ENCODE results near the gene PCDHA4. TPM values are rescaled to one million over a fixed set of nuclear protein-coding genes. Genes with fewer than 3 reads are reported as not detected.
"Not testable (repeated sequence)": the region's sequence is repeated elsewhere in the genome, so short reads cannot be mapped to it uniquely, and the experiment has no call there.

Gene PCDHA4
- total RNA-seq, 4 donors from 2014 or later: 0.21 to 0.62 (median 0.54) TPM

DNA sequence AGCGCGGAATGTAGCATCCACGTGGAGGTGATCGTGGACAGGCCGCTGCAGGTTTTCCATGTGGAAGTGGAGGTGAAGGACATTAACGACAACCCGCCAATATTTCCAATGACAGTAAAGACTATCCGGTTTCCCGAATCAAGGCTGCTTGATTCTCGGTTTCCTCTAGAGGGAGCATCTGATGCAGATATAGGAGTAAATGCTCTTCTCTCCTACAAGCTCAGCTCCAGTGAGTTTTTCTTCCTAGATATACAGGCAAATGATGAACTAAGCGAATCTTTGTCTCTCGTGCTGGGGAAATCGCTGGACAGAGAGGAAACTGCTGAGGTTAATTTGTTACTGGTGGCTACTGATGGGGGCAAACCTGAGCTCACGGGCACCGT is 11.6 kb upstream of the PCDHA4 start:
- no peak overlapping the region for H3K4me3 ChIP-seq
- no peak overlapping the region for H3K27ac ChIP-seq
- peaks cover 15% of the 10 kb centered on the region for H3K9me3 ChIP-seq
- no peaks in the 10 kb centered on the region for H3K36me3 ChIP-seq
- TF ChIP-seq POLR2AphosphoS5 (IDR thresholded peaks at IDR 0.05): no peak
- TF ChIP-seq POLR2A (IDR thresholded peaks at IDR 0.05): no peak
- TF ChIP-seq, protein P1, sequence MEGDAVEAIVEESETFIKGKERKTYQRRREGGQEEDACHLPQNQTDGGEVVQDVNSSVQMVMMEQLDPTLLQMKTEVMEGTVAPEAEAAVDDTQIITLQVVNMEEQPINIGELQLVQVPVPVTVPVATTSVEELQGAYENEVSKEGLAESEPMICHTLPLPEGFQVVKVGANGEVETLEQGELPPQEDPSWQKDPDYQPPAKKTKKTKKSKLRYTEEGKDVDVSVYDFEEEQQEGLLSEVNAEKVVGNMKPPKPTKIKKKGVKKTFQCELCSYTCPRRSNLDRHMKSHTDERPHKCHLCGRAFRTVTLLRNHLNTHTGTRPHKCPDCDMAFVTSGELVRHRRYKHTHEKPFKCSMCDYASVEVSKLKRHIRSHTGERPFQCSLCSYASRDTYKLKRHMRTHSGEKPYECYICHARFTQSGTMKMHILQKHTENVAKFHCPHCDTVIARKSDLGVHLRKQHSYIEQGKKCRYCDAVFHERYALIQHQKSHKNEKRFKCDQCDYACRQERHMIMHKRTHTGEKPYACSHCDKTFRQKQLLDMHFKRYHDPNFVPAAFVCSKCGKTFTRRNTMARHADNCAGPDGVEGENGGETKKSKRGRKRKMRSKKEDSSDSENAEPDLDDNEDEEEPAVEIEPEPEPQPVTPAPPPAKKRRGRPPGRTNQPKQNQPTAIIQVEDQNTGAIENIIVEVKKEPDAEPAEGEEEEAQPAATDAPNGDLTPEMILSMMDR (IDR thresholded peaks at IDR 0.05): no peak
- no peak for TF ChIP-seq EP300 (IDR thresholded peaks at IDR 0.05)
- H3K4me1 ChIP-seq: no peaks in the 10 kb centered on the region
- peaks cover 3% of the 10 kb centered on the region for H3K27me3 ChIP-seq
- DNase-seq (ENCODE audit: low spot score in 2 of 2): no peak
- WGBS: 22% methylated on average over 15 of the region's 15 CpGs

DNA sequence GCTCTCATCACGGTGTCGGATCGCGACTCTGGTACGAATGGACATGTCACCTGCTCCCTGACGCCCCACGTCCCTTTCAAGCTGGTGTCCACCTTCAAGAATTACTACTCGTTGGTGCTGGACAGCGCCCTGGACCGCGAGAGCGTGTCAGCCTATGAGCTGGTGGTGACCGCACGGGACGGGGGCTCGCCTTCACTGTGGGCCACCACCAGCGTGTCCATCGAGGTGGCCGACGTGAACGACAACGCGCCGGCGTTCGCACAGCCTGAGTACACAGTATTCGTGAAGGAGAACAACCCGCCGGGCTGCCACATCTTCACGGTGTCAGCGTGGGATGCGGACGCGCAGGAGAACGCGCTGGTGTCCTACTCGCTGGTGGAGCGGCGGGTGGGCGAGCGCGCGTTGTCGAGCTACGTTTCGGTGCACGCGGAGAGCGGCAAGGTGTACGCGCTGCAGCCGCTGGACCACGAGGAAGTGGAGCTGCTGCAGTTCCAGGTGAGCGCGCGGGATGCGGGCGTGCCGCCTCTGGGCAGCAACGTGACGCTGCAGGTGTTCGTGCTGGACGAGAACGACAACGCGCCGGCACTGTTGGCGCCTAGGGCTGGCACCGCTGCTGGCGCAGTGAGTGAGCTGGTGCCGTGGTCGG is 10.7 kb upstream of the PCDHA4 start:
- H3K4me3 ChIP-seq; DNase-seq (ENCODE audit: low spot score in 2 of 2); H3K4me1 ChIP-seq; H3K27ac ChIP-seq; H3K36me3 ChIP-seq; H3K27me3 ChIP-seq: not testable (repeated sequence)
- 65% methylated on average over 63 of the region's 72 CpGs for WGBS
- peaks cover 17% of the 10 kb centered on the region for H3K9me3 ChIP-seq

DNA sequence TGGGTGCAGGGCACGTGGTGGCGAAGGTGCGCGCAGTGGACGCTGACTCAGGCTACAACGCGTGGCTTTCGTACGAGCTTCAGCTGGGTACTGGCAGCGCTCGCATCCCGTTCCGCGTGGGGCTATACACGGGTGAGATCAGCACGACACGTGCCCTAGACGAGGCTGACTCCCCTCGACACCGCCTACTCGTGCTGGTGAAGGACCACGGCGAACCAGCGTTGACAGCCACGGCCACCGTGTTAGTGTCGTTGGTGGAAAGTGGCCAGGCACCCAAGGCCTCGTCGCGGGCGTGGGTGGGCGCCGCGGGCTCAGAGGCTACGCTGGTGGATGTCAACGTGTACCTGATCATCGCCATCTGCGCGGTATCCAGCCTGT is 10.2 kb upstream of the PCDHA4 start:
- peaks cover 3% of the 10 kb centered on the region for H3K27me3 ChIP-seq
- no peak overlapping the region for H3K27ac ChIP-seq
- TF ChIP-seq POLR2AphosphoS5 (IDR thresholded peaks at IDR 0.05) (no peak), POLR2A (IDR thresholded peaks at IDR 0.05) (no peak), EP300 (IDR thresholded peaks at IDR 0.05) (no peak)
- TF ChIP-seq, protein P1 (IDR thresholded peaks at IDR 0.05): no peak
- H3K36me3 ChIP-seq: no peaks in the 10 kb centered on the region
- peaks cover 22% of the 10 kb centered on the region for H3K9me3 ChIP-seq
- no peak for DNase-seq (ENCODE audit: low spot score in 2 of 2)
- H3K4me3 ChIP-seq: no peak overlapping the region
- 57% methylated on average over 3 of the region's 39 CpGs for WGBS
- H3K4me1 ChIP-seq: no peaks in the 10 kb centered on the region

DNA sequence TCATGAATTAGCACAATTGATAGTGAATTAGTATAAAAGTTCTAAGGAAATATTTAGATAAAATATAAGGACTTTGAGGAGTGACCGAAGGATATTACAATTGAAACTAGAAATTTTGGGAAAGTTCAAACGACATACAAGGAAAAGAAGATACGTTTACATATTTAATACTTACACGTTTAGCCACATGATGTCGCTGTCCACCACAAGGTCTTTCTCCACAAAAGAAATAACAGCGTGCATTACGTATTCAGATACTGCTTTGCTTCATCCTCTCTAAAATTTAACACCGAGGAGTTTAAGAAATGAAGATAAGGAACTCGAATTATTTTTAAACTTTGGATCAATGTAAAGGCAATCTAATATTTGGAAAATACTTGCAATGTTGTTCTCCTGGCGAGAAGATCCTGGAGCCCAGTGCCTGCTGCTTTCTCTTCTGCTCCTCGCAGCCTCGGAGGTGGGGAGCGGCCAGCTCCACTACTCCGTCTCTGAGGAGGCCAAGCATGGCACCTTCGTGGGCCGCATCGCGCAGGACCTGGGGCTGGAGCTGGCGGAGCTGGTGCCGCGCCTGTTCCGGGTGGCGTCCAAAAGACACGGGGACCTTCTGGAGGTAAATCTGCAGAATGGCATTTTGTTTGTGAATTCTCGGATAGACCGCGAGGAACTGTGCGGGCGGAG is 5.9 kb upstream of the PCDHA4 start, which contains the start of gene PCDHA3:
PCDHA3 (plus strand) TSS at position 242 of the 678 bp plus-strand sequence.
- H3K4me1 ChIP-seq: no peaks in the 10 kb centered on the region
- H3K36me3 ChIP-seq: no peaks in the 10 kb centered on the region
- peaks cover 30% of the 10 kb centered on the region for H3K9me3 ChIP-seq
- no peaks in the 10 kb centered on the region for H3K27me3 ChIP-seq
- H3K4me3 ChIP-seq: peak within 1 kb of the TSS; percentile 26
- no peak for DNase-seq (ENCODE audit: low spot score in 2 of 2)
- H3K27ac ChIP-seq: no peak within 1 kb of the TSS
- WGBS: 22% methylated on average over 29 of the region's 29 CpGs
- TF ChIP-seq POLR2A (IDR thresholded peaks at IDR 0.05): no peak
- TF ChIP-seq, protein P1 (IDR thresholded peaks at IDR 0.05): no peak
- no peak for TF ChIP-seq POLR2AphosphoS5 (IDR thresholded peaks at IDR 0.05)
- no peak for TF ChIP-seq EP300 (IDR thresholded peaks at IDR 0.05)

DNA sequence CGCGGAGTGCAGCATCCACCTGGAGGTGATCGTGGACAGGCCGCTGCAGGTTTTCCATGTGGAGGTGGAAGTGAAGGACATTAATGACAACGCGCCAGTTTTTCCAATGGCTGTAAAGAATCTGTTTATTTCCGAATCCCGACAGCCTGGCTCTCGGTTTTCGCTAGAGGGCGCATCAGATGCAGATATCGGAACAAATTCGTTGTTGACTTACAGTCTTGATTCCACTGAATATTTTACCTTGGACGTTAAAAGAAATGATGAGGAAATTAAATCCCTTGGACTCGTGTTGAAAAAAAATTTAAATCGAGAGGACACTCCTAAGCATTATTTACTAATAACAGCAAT is 5.4 kb upstream of the PCDHA4 start:
- no peaks in the 10 kb centered on the region for H3K4me1 ChIP-seq
- DNase-seq (ENCODE audit: low spot score in 2 of 2): no peak
- H3K4me3 ChIP-seq: peak overlapping the region; percentile 26
- peaks cover 28% of the 10 kb centered on the region for H3K9me3 ChIP-seq
- 22% methylated on average over 16 of the region's 16 CpGs for WGBS
- TF ChIP-seq, protein P1 (IDR thresholded peaks at IDR 0.05): no peak
- TF ChIP-seq POLR2AphosphoS5 (IDR thresholded peaks at IDR 0.05) (no peak), EP300 (IDR thresholded peaks at IDR 0.05) (no peak), POLR2A (IDR thresholded peaks at IDR 0.05) (no peak)
- no peaks in the 10 kb centered on the region for H3K36me3 ChIP-seq
- H3K27me3 ChIP-seq: no peaks in the 10 kb centered on the region
- no peak overlapping the region for H3K27ac ChIP-seq

DNA sequence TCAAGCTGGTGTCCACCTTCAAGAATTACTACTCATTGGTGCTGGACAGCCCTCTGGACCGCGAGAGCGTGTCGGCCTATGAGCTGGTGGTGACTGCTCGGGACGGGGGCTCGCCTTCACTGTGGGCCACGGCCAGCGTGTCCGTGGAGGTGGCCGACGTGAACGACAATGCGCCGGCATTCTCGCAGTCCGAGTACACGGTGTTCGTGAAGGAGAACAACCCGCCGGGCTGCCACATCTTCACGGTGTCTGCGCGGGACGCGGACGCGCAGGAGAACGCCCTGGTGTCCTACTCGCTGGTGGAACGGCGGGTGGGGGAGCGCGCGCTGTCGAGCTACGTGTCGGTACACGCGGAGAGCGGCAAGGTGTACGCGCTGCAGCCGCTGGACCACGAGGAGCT is 4.5 kb upstream of the PCDHA4 start:
- not testable (repeated sequence) for H3K27ac ChIP-seq; H3K36me3 ChIP-seq; H3K27me3 ChIP-seq; DNase-seq (ENCODE audit: low spot score in 2 of 2); H3K4me1 ChIP-seq; H3K4me3 ChIP-seq
- 68% methylated on average over 26 of the region's 45 CpGs for WGBS
- H3K9me3 ChIP-seq: peaks cover 21% of the 10 kb centered on the region
